Muscle layer of colon (tissue), 2 donors: ENCODE measurements around the gene AFF3.
"Not testable (repeated sequence)": the region's sequence is repeated elsewhere in the genome, so short reads cannot be mapped to it uniquely, and the experiment has no call there.

ENCODE experiments used
- H3K27ac ChIP-seq: one replicate; pipeline ENCODE4 v1.7.0; 2013; ENCODE audit warnings: low read depth, mild to moderate bottlenecking, low read length, moderate library complexity
- H3K27me3 ChIP-seq, 2 donors: one replicate each; pipeline ENCODE4 v1.7.0; 2013; ENCODE audit warnings: low read length in 2 of 2, mild to moderate bottlenecking in 2 of 2; ENCODE audit not compliant: insufficient read depth in 2 of 2, control insufficient read depth in 1 of 2
- H3K36me3 ChIP-seq: one replicate; pipeline ENCODE4 v1.7.0; 2013; ENCODE audit warnings: mild to moderate bottlenecking, low read length; ENCODE audit not compliant: insufficient read depth
- H3K4me1 ChIP-seq: one replicate; pipeline ENCODE4 v1.7.0; 2013; ENCODE audit warnings: mild to moderate bottlenecking, low read length; ENCODE audit not compliant: insufficient read depth
- H3K4me3 ChIP-seq, 2 donors: one replicate each; pipeline ENCODE4 v1.7.0; 2013; ENCODE audit warnings: low read length in 2 of 2, low read depth in 1 of 2, mild to moderate bottlenecking in 1 of 2, moderate library complexity in 1 of 2
- H3K9ac ChIP-seq: one replicate; pipeline ENCODE4 v1.7.0; 2013; ENCODE audit warnings: low read length
- H3K9me3 ChIP-seq: one replicate; pipeline ENCODE4 v1.7.0; 2013; ENCODE audit warnings: mild to moderate bottlenecking, low read length
- donor health status: abdominal sarcoma.
- donor health status: Adenocarcinoma of cecum.

AFF3 gene

GRCh38 chr2:100082302-100082978, 60.0 kb downstream of the AFF3 start:
- H3K27ac ChIP-seq, H3K9me3 ChIP-seq, H3K4me1 ChIP-seq, H3K9ac ChIP-seq, H3K4me3 ChIP-seq, H3K27me3 ChIP-seq, H3K36me3 ChIP-seq: not testable (repeated sequence)

DNA sequence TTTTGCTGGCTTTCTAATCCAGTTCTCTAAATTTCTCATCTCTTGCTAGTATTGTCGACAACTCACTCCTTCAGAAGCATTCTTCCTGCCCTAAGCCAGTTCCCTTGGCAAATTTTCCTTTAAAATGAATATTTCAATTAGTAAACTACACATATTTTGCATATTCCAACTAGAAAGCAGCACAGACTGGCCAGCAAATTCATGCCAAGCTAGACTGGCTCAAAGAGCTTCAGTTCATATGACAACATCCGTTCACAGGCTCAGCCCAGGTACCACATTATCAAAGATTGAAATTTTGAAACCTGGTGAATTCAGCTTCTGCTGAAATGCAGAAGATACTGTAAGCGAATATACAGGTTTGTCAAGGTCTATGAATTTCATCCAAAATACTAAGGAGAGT, 64.5 kb downstream of the AFF3 start:
- Histone ChIP-seq H3K9ac (no peak overlapping the region), H3K36me3 (no peaks in the 10 kb centered on the region), H3K9me3 (no peaks in the 10 kb centered on the region), H3K4me1 (no peaks in the 10 kb centered on the region), H3K27ac (no peak overlapping the region), H3K4me3 (no peak overlapping the region), H3K27me3 (no peaks in the 10 kb centered on the region)

DNA sequence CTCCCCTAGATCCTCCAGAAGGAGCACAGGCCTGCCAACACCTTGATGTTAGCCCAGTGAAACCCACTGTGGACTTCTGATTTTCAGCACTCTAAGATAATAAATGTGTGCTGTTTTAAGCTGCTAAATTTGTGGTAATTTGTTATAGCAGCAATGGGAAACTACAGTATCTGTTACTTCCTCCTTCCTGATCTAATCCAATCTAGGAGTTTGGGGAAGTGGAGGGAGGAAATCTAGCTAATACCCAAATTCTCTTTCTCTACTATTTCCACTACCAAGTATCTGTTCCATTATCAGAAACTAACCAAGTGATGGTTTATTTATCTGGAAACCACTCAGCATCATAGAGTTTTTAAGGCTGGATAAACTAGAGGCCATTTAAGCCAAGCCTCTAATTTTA, 64.9 kb downstream of the AFF3 start:
- Histone ChIP-seq H3K27ac (no peak overlapping the region), H3K9me3 (no peaks in the 10 kb centered on the region), H3K9ac (no peak overlapping the region), H3K36me3 (no peaks in the 10 kb centered on the region), H3K4me1 (no peaks in the 10 kb centered on the region), H3K27me3 (no peaks in the 10 kb centered on the region), H3K4me3 (no peak overlapping the region)

DNA sequence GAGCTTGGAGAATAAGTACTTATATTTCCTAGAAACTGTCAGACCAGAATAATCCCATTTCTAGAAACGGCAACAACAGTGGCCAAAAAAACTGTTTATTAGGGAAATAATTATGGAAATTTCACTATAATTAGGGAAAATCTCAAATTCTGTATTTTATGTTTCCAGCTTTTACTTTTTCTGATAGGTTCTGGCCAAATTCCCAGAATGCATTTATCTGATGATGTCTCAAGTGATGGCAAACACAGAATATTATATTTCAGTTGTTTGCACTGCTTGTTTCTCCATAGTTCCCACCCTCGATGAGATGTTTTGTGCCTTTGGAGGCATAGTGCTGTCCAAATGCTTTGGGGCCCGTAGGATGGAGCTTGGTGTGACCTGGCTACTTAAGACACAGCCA, 66.9 kb downstream of the AFF3 start:
- Histone ChIP-seq H3K9ac (no peak overlapping the region), H3K4me3 (no peak overlapping the region), H3K27me3 (no peaks in the 10 kb centered on the region), H3K4me1 (no peaks in the 10 kb centered on the region), H3K27ac (no peak overlapping the region), H3K9me3 (no peaks in the 10 kb centered on the region), H3K36me3 (no peaks in the 10 kb centered on the region)

DNA sequence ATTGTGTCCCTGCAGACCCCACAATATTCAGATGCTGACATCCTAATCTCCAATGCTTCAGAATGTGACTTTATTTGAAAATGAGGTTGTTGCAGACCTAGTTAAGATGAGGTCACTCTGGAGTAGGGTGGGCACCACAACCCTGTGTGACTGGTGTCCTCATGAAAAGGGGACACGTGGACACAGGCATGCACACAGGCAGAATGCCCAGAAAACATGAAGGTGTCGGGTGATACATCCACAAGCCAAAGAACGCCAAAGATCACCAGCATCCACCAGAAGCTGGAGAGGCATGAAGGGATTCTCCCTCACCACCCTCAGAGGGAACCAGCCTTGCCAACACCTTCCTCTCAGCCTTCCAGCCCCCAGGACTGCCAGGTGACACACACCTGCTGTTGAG, 69.3 kb downstream of the AFF3 start:
- Histone ChIP-seq H3K36me3 (no peaks in the 10 kb centered on the region), H3K4me1 (peaks cover 4% of the 10 kb centered on the region), H3K4me3 (no peak overlapping the region), H3K27me3 (no peaks in the 10 kb centered on the region), H3K9me3 (no peaks in the 10 kb centered on the region), H3K9ac (no peak overlapping the region), H3K27ac (no peak overlapping the region)

DNA sequence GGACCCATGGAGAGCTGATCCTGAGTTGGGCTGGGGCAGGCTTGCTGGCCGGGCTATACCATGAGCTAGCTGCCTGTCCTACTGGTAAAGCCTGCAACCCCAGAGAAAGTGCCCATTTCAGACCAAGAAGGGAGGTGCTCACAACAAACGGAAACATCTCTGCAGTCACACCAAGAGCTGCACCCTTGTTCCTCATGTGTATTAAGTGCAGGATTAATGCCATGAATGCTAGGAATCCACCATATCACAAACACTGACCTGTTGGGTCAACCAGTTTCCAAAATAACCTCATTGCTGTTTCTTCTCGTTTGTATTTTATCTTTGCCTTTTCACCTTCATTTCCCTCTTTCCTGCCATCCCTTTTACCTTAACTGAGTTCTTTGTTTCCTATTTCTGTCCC, 69.9 kb downstream of the AFF3 start:
- Histone ChIP-seq H3K9me3 (no peaks in the 10 kb centered on the region), H3K9ac (no peak overlapping the region), H3K4me1 (peaks cover 4% of the 10 kb centered on the region), H3K27me3 (no peaks in the 10 kb centered on the region), H3K4me3 (no peak overlapping the region), H3K36me3 (no peaks in the 10 kb centered on the region), H3K27ac (no peak overlapping the region)

DNA sequence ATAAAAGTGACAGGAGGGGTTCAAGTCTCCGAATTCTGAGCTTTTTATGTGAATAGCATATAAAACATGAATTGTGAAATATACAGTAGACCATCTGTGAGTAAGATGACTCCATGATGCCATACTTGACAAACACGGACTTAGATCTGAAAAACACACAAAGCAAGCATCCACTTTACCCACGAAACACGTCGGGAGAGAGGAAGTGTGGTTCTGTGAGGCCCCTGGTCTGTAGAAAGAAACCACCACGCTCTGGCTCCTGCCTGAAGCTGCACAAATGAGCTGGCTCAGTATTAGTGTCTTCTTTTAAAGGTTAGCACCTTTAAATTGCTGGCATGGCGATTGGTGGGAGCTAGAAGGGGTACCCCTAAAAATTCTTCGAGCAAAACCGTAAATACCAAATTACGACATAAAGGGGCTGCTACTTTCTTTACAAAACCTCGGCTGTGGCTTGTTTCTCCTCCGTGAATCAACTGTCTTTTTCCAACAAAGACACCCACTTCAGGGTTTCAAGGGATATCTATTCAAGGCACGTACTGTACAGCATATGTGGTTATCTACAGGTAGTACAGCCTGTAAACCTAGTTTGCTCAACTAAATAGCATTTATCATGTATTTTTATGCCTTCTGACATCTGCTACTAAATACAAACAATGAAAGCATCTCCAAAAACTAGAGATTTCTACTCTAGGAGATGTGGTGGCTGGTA, 70.9 kb downstream of the AFF3 start:
- no peaks in the 10 kb centered on the region for H3K36me3 ChIP-seq
- no peak overlapping the region for H3K27ac ChIP-seq
- no peaks in the 10 kb centered on the region for H3K27me3 ChIP-seq
- peaks cover 4% of the 10 kb centered on the region for H3K4me1 ChIP-seq
- no peak overlapping the region for H3K4me3 ChIP-seq
- H3K9ac ChIP-seq, result no peak overlapping the region
- H3K9me3 ChIP-seq, result no peaks in the 10 kb centered on the region

- no peak overlapping the region for H3K27ac ChIP-seq
- no peak overlapping the region for H3K4me3 ChIP-seq
- no peak overlapping the region for H3K9ac ChIP-seq
- no peaks in the 10 kb centered on the region for H3K9me3 ChIP-seq
- H3K27me3 ChIP-seq, result no peaks in the 10 kb centered on the region
- peaks cover 4% of the 10 kb centered on the region for H3K4me1 ChIP-seq
- no peaks in the 10 kb centered on the region for H3K36me3 ChIP-seq
Measured at GRCh38 chr2:100070078-100070477, 72.3 kb downstream of the AFF3 start.

GRCh38 chr2:100068395-100068794, 74.0 kb downstream of the AFF3 start:
- Histone ChIP-seq H3K27ac (no peak overlapping the region), H3K36me3 (no peaks in the 10 kb centered on the region), H3K4me3 (no peak overlapping the region), H3K27me3 (no peaks in the 10 kb centered on the region), H3K9ac (no peak overlapping the region), H3K9me3 (no peaks in the 10 kb centered on the region), H3K4me1 (peaks cover 4% of the 10 kb centered on the region)

DNA sequence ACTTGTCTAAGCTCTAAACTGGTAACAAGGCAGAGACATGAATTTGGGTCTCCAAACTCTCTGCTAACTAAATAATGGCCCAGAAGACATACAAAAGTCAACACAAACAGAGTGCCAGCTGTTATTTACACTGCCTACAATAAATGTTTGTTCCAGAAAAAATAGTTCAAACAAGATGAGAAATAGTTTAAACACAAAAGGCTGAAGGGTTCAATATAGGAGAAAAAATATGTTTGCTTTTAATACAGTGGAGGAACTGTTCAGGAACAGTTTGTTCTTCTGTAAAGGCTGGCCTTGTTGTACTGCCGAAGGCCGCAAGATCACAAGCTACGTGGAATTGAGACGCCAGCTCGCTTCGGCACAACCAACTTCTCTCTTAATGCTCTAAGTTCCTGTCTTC, 74.6 kb downstream of the AFF3 start:
- Histone ChIP-seq H3K36me3 (no peaks in the 10 kb centered on the region), H3K4me3 (no peak overlapping the region), H3K27me3 (no peaks in the 10 kb centered on the region), H3K9me3 (no peaks in the 10 kb centered on the region), H3K27ac (no peak overlapping the region), H3K9ac (no peak overlapping the region), H3K4me1 (peaks cover 4% of the 10 kb centered on the region)

DNA sequence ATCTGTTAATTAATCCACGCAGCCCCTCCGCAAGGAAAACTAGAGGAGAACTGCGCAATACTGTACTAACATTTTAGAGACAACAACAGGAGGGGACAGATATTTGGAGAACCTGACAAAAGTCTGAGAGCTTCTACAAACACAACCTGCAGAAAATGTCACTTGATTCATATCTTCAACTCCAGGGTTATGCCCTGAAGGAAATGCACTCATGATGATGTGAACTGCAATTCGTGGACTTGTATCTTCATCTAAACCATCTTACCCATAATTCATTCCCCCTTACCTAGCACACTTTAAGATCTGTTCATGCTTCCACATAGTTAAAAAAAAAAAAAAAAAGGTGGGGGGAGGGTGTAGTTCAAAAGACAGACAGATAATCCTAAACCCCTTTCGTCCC, 75.5 kb downstream of the AFF3 start:
- H3K9me3 ChIP-seq, result no peaks in the 10 kb centered on the region
- peaks cover 4% of the 10 kb centered on the region for H3K4me1 ChIP-seq
- H3K36me3 ChIP-seq, result no peaks in the 10 kb centered on the region
- H3K9ac ChIP-seq, result no peak overlapping the region
- H3K27ac ChIP-seq, result no peak overlapping the region
- H3K4me3 ChIP-seq, result no peak overlapping the region
- no peaks in the 10 kb centered on the region for H3K27me3 ChIP-seq

DNA sequence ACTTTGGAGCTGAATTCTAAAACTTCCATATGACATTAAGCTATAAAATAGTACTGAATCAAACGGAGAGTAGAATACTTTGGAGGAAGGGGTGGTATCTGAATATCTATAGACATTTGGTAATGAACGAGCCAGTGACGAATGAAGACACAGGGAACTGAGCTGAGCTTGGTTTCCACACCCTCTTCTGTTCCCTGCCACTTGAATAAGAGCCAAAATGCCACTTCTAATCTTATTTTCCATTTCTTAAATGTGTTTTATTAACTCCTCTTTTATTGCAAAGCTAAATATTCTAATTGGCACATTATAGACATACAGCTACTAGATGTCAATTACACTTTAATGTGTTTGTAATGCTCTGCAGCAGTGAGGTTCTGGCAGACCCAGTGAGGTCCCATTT, 76.1 kb downstream of the AFF3 start:
- Histone ChIP-seq H3K9me3 (no peaks in the 10 kb centered on the region), H3K4me3 (no peak overlapping the region), H3K27ac (no peak overlapping the region), H3K27me3 (no peaks in the 10 kb centered on the region), H3K36me3 (no peaks in the 10 kb centered on the region), H3K9ac (no peak overlapping the region), H3K4me1 (peaks cover 4% of the 10 kb centered on the region)
